ENCODE data around the gene COQ4. TPM values are rescaled to one million over a fixed set of nuclear protein-coding genes. Genes with fewer than 3 reads are reported as not detected.

The COQ4 gene
- total RNA-seq: 29.1 and 33.7 TPM in 2 replicates

GRCh38 chr9:128322404-128323211, at the start of gene COQ4, which contains the start of gene TRUB2:
COQ4 (plus strand) TSS chr9:128322839; CDS start chr9:128322859, 20 bp downstream.
TRUB2 (minus strand) TSS chr9:128322447; CDS start chr9:128322408, 39 bp downstream.

DNA sequence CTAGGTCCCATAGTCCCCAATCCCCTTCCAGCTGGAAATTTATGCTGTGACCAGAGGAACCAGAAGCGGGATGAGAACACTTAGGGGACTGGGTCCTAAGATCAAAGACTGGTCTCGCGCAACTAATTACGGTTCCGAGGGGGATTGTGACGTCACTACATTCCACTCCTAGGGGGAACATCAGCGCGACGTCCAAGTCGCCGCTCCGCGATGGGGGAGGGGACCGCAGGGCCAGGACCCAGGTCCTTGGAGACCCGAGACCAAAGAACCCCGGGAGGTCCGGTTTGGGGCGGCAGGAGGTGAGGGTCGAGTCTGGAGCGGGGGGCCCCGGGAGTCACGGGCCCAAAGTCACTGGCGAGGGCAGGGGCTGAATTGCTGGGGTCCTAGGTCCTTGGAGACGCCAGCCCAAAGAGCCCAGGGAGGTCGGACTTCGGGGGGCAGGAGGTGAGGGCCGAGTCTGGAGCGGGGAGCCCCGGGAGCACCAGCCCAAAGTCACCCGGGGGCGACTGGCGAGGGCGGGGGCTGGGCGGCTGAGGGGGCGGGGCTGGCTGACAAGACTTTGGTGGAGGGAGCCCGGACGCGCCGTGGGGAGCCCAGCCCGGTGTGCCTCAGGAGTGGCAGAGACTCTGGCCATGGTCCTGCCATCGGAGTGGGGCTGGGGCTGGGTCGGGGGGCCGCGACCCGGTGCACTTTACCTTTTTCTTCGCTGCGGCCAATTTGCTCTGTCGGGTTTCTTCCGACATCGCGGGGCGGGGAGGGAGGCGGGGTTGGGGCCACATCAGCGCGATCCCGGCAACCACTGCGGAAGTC, 47.2 kb upstream of the COQ4 start, which contains the start of gene GOLGA2:
Gene GOLGA2 (minus strand): TSS at position 810 of the 810 bp plus-strand sequence. CDS start 31 bp downstream, at position 779.

DNA sequence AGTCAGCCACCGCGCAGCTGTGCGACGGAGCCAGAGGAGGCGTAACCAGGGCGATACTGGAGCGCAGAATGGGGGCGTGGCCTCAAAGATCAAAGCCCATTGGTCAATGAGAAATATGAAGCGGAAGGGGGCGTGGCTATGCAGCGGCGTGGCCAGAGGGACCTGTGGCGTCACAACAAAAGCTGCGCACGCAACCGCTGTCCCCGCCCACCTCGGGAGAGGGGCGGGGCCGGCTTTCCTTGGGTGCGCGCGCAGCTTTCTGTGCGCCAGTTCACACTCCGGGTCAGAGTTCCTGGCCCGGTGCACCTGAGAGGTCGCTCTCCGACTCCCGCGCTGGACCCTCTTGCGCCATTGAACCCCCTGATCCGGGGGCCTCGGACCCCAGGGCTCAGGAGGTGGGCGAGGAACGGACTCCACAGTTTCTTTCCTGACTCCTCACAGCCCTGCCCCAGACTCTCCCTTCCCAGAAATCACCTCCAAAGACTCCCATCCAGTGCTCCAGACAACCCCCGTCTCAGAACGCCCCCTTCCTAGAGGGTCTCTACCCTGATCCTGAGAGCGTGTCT, 46.5 kb upstream of the COQ4 start, which contains the start of gene SWI5:
Gene SWI5 (plus strand): TSS at position 269 of the 566 bp plus-strand sequence.

DNA sequence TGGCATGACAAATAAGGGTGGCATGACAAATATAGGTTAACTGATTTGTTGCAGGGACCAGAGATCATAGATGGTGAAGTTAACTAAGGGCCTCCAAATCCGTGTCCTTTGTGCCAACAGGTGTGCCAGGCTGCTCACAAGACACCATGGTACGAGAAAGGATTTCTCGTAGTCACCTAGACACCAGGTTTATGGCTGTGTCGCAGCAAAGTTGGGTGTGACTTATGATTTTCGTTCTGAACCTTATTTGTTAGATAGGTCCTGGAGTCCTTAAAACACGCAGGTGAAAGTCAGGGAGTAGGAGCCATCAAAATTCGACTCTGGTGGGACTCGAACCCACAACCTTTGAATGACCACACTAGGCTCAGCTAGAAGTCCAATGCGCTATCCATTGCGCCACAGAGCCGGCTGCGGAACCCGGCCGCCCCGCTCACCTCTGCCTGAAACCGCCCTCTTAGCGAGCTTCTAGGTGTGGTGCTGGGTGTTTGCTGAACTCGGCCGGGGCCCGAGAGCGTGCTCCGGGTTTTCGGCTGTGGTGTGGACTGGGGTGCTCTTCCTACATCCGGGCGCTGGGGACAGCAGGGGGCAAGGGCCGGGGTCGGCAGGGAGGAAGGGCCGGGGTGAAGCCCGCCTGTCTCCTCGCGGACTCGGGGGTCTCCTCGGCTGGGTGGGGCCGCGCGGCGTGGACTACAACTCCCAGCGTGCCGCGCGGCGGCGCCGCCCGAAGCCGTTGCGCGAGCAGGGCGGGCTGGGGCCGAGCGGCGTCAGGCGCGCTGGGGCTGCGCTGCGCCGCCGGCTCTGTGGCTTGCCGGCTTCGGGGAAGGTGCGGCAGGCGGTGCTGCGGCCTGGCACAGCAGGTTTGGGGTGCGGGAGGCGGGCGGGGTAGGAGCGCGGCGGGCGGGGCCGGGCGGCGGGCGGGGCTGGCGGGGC, 17.4 kb downstream of the COQ4 start, which contains the start of gene SLC27A4:
Gene SLC27A4 (plus strand): TSS at position 767 of the 930 bp plus-strand sequence. CDS start 2,606 bp downstream, outside the sequence.

GRCh38 chr9:128370752-128371629, 48.4 kb downstream of the COQ4 start, which contains the start of gene URM1:
URM1 (plus strand) TSS chr9:128371374; CDS start chr9:128371381, 7 bp downstream.

Other genes with a start within 250 kb of the COQ4 start
- 31.1 and 34.2 TPM in 2 replicates for gene PTGES2, start 195.1 kb upstream of the COQ4 start, total RNA-seq
- gene LCN2, start 173.4 kb upstream of the COQ4 start, total RNA-seq: 0.39 TPM in 1 of 2 replicates, not detected in the other
- gene BBLN, start 162.6 kb upstream of the COQ4 start, total RNA-seq: 43.0 and 62.7 TPM in 2 replicates
- 32.5 and 38.3 TPM in 2 replicates for gene CIZ1, start 131.3 kb upstream of the COQ4 start, total RNA-seq
- gene DNM1, start 119.5 kb upstream of the COQ4 start, total RNA-seq: 9.4 and 16.5 TPM in 2 replicates
- gene GOLGA2, start 46.8 kb upstream of the COQ4 start, total RNA-seq: 112 and 134 TPM in 2 replicates
- gene SWI5, start 46.6 kb upstream of the COQ4 start, total RNA-seq: 20.1 and 22.7 TPM in 2 replicates
- gene TRUB2, start 392 bp upstream of the COQ4 start, total RNA-seq: 12.4 and 16.2 TPM in 2 replicates
- 15.5 and 20.9 TPM in 2 replicates for gene SLC27A4, start 17.7 kb downstream of the COQ4 start, total RNA-seq
- gene URM1, start 48.5 kb downstream of the COQ4 start, total RNA-seq: 33.6 and 36.3 TPM in 2 replicates
- gene CERCAM, start 98.0 kb downstream of the COQ4 start, total RNA-seq: 110 and 111 TPM in 2 replicates
- 26.8 and 31.6 TPM in 2 replicates for gene ODF2, start 133.2 kb downstream of the COQ4 start, total RNA-seq
- 28.7 and 30.4 TPM in 2 replicates for gene GLE1, start 181.9 kb downstream of the COQ4 start, total RNA-seq
- gene SPTAN1, start 229.7 kb downstream of the COQ4 start, total RNA-seq: 386 and 406 TPM in 2 replicates